H9 (cell line): ENCODE data around the gene TMEM204. TPM values are rescaled to one million over a fixed set of nuclear protein-coding genes. Genes with fewer than 3 reads are reported as not detected.

Experiments
- DNase-seq: peaks from one replicate; pipeline ENCODE4 v3.0.0-alpha.2; 2017
- H2AFZ ChIP-seq: one replicate; pipeline ENCODE4 v1.6.1; 2013; ENCODE audit warnings: mild to moderate bottlenecking, low read length, control low read depth, moderate library complexity
- H2AK5ac ChIP-seq: 2 replicates; pipeline ENCODE4 v1.6.1; 2013; ENCODE audit warnings: low read length, control low read depth, mixed read lengths; ENCODE audit not compliant: insufficient read length
- H2BK120ac ChIP-seq: one replicate; pipeline ENCODE4 v1.6.1; 2013; ENCODE audit warnings: low read depth, mild to moderate bottlenecking, low read length, control low read depth, inconsistent platforms; ENCODE audit not compliant: poor library complexity, severe bottlenecking
- H2BK12ac ChIP-seq: 2 replicates; pipeline ENCODE4 v1.6.1; 2013; ENCODE audit warnings: low read length, control low read depth, mixed read lengths, low read depth; ENCODE audit not compliant: insufficient read length
- H2BK15ac ChIP-seq: 2 replicates; pipeline ENCODE4 v1.6.1; 2013; ENCODE audit warnings: low read depth, low read length, control low read depth
- H2BK20ac ChIP-seq: one replicate; pipeline ENCODE4 v1.6.1; 2013; ENCODE audit warnings: low read depth, mild to moderate bottlenecking, low read length, control low read depth, inconsistent platforms; ENCODE audit not compliant: poor library complexity, severe bottlenecking
- H2BK5ac ChIP-seq: 2 replicates; pipeline ENCODE4 v1.6.1; 2013; ENCODE audit warnings: low read length, control low read depth, mixed read lengths; ENCODE audit not compliant: insufficient read length
- H3K14ac ChIP-seq: 2 replicates; pipeline ENCODE4 v1.6.1; 2013; ENCODE audit warnings: low read length, control low read depth; ENCODE audit not compliant: insufficient read depth
- H3K18ac ChIP-seq: 2 replicates; pipeline ENCODE4 v1.6.1; 2013; ENCODE audit warnings: low read depth, mild to moderate bottlenecking, mixed read lengths, low read length, control low read depth; ENCODE audit not compliant: insufficient read length
- H3K23ac ChIP-seq: 2 replicates; pipeline ENCODE4 v1.6.1; 2013; ENCODE audit warnings: low read length, control low read depth, mixed read lengths, low read depth; ENCODE audit not compliant: insufficient read length
- H3K23me2 ChIP-seq: 2 replicates; pipeline ENCODE4 v1.6.1; 2013; ENCODE audit warnings: low read depth, mild to moderate bottlenecking, mixed read lengths, low read length, control low read depth; ENCODE audit not compliant: insufficient read length, poor library complexity, severe bottlenecking
- H3K27ac ChIP-seq: 2 replicates; pipeline ENCODE4 v1.5.1; 2013; ENCODE audit warnings: low read length, control low read depth, mixed read lengths, low read depth; ENCODE audit not compliant: insufficient read length
- H3K27me3 ChIP-seq: 2 replicates; pipeline ENCODE4 v1.6.1; 2013; ENCODE audit warnings: low read length, control low read depth, inconsistent platforms; ENCODE audit not compliant: insufficient read depth
- H3K4ac ChIP-seq: 2 replicates; pipeline ENCODE4 v1.6.1; 2013; ENCODE audit warnings: low read depth, mild to moderate bottlenecking, control low read depth, inconsistent platforms, low read length, moderate library complexity
- H3K4me1 ChIP-seq: 2 replicates; pipeline ENCODE4 v1.6.1; 2013; ENCODE audit warnings: low read length, control low read depth, inconsistent platforms; ENCODE audit not compliant: insufficient read depth
- H3K4me2 ChIP-seq: 2 replicates; pipeline ENCODE4 v1.6.1; 2013; ENCODE audit warnings: low read length, control low read depth, mixed read lengths; ENCODE audit not compliant: insufficient read length, insufficient read depth
- H3K56ac ChIP-seq: 2 replicates; pipeline ENCODE4 v1.6.1; 2013; ENCODE audit warnings: low read depth, mild to moderate bottlenecking, mixed read lengths, low read length, control low read depth; ENCODE audit not compliant: insufficient read length
- H3K79me1 ChIP-seq: 2 replicates; pipeline ENCODE4 v1.6.1; 2013; ENCODE audit warnings: low read depth, mild to moderate bottlenecking, moderate library complexity, low read length, control low read depth, inconsistent platforms; ENCODE audit not compliant: insufficient read depth, poor library complexity, severe bottlenecking
- H3K79me2 ChIP-seq: 2 replicates; pipeline ENCODE4 v1.6.1; 2013; ENCODE audit warnings: low read length, control low read depth, inconsistent platforms; ENCODE audit not compliant: insufficient read depth
- H3K9ac ChIP-seq: 2 replicates; pipeline ENCODE4 v1.6.1; 2013; ENCODE audit warnings: low read length, control low read depth, mixed read lengths; ENCODE audit not compliant: insufficient read length; ENCODE audit errors: extremely low read depth
- H3K9me3 ChIP-seq: one replicate; pipeline ENCODE4 v1.6.1; 2013; ENCODE audit warnings: low read depth, low read length, inconsistent platforms; ENCODE audit not compliant: control insufficient read depth
- H3T11ph ChIP-seq: one replicate; pipeline ENCODE4 v1.6.1; 2013; ENCODE audit warnings: mild to moderate bottlenecking, low read length, control low read depth, inconsistent platforms
- H4K20me1 ChIP-seq: one replicate; pipeline ENCODE4 v1.6.1; 2013; ENCODE audit not compliant: control insufficient read depth, insufficient read length, insufficient read depth
- H4K5ac ChIP-seq: 2 replicates; pipeline ENCODE4 v1.6.1; 2013; ENCODE audit warnings: low read depth, mild to moderate bottlenecking, mixed read lengths, low read length, control low read depth; ENCODE audit not compliant: insufficient read length
- H4K8ac ChIP-seq: replicated peaks from 2 replicates; pipeline ENCODE4 v1.6.1; 2013; ENCODE audit warnings: low read length, control low read depth, mixed read lengths, low read depth; ENCODE audit not compliant: insufficient read length
- H4K91ac ChIP-seq: 2 replicates; pipeline ENCODE4 v1.6.1; 2013; ENCODE audit warnings: low read depth, mild to moderate bottlenecking, moderate library complexity, mixed read lengths, low read length, control low read depth; ENCODE audit not compliant: insufficient read length
- H3K27ac Mint-ChIP-seq, 3 experiments: 2 replicates in 2 of 3; 3 replicates in 1 of 3; pipeline ENCODE4 v1.8.0; 2020 to 2021; ENCODE audit warnings: mixed read lengths in 3 of 3, mild to moderate bottlenecking in 1 of 3, moderate library complexity in 1 of 3
- H3K27me3 Mint-ChIP-seq: 2 replicates; pipeline ENCODE4 v1.8.0; 2021; ENCODE audit warnings: low read depth, mild to moderate bottlenecking, moderate library complexity, mixed read lengths
- H3K36me3 Mint-ChIP-seq, 3 experiments: 2 replicates in 2 of 3; 3 replicates in 1 of 3; pipeline ENCODE4 v1.8.0; 2020 to 2021; ENCODE audit warnings: low read depth in 3 of 3, mixed read lengths in 3 of 3; ENCODE audit not compliant: insufficient read depth in 1 of 3
- H3K4me1 Mint-ChIP-seq, 2 experiments: 2 replicates each; pipeline ENCODE4 v1.8.0; 2020; ENCODE audit warnings: mixed read lengths in 2 of 2
- H3K4me3 Mint-ChIP-seq, 2 experiments: 2 replicates in 1 of 2; 3 replicates in 1 of 2; pipeline ENCODE4 v1.8.0; 2020 to 2021; ENCODE audit warnings: mild to moderate bottlenecking in 2 of 2, mixed read lengths in 2 of 2, moderate library complexity in 1 of 2
- H3K9me3 Mint-ChIP-seq, 2 experiments: 2 replicates in 1 of 2; 3 replicates in 1 of 2; pipeline ENCODE4 v1.8.0; 2020; ENCODE audit warnings: mild to moderate bottlenecking in 2 of 2, mixed read lengths in 2 of 2, moderate library complexity in 1 of 2
- WGBS: extraction: QIAGEN DNeasy Blood & Tissue Kit; methylation state at CpG from one replicate; pipeline ENCODE4 v1.1.7; 2013; ENCODE audit warnings: missing lambda C conversion rate, low lambda C conversion rate, mixed read lengths; ENCODE audit not compliant: insufficient read length; ENCODE audit errors: extremely low coverage; 5-methylcytosine and 5-hydroxymethylcytosine counted together
- total RNA-seq: library from RNA; stranded (reverse); gene quantifications from 2 replicates; pipeline ENCODE4 v1.2.1, GENCODE V29; 2021
- TF ChIP-seq, protein P1 (sequence below): fragments of 200-600 bp; sonication (generic); conservative IDR thresholded peaks from 3 replicates; pipeline ENCODE4 v1.8.0; 2021; ENCODE audit warnings: antibody characterized with exemption, mild to moderate bottlenecking

The TMEM204 gene
- total RNA-seq, 1 experiment from 2014 or later = not detected

DNA sequence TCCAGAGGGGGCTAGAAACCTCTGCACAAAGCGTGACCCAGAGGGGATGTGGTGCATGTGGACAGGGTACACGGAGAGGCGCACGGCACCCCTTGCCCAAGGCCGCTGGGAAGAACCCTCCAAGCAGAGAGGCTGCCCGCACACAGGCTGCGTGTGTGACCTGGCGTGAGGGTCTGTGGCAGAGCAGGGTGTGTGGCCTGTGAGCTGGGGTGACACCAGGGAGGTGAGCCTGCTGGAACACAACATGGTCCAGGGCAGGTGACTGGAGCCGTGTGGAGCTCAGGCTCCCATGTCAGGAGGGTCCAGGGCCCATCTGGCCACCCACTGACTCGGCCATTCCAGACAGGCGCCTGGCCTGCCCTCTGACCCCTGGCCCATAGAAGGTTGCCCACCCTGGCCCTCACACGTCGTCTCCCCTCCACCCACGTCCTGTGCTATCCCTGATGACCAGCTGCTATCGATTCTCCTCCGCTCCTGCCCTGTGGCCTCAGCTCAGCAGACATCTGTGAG, 14.8 kb upstream of the TMEM204 start:
- Histone ChIP-seq H3K27me3 (no peaks in the 10 kb centered on the region), H4K20me1 (no peaks in the 10 kb centered on the region), H4K8ac (no peak overlapping the region), H3K23ac (no peak overlapping the region), H2BK20ac (no peak overlapping the region), H3K4me2 (no peak overlapping the region), H3K23me2 (no peaks in the 10 kb centered on the region), H2AK5ac (no peak overlapping the region), H3K79me2 (no peaks in the 10 kb centered on the region), H2BK5ac (no peak overlapping the region), H3K56ac (no peak overlapping the region), H3K14ac (no peak overlapping the region), H3K4me1 (no peaks in the 10 kb centered on the region), H3K18ac (no peak overlapping the region), H2BK120ac (no peak overlapping the region), H3K79me1 (no peaks in the 10 kb centered on the region), H2BK15ac (no peak overlapping the region), H2AFZ (no peak overlapping the region), H3K9ac (no peak overlapping the region), H3T11ph (no peak overlapping the region), H3K27ac (no peak overlapping the region), H2BK12ac (no peak overlapping the region), H4K5ac (no peak overlapping the region), H3K9me3 (no peaks in the 10 kb centered on the region), H4K91ac (no peak overlapping the region), H3K4ac (no peak overlapping the region)
- H3K27ac Mint-ChIP-seq = peak overlapping the region in 1 of 3 experiments; percentile 96; a peak in 2 of 7 replicates
- H3K4me1 Mint-ChIP-seq = no peaks in the 10 kb centered on the region
- TF ChIP-seq, protein P1, sequence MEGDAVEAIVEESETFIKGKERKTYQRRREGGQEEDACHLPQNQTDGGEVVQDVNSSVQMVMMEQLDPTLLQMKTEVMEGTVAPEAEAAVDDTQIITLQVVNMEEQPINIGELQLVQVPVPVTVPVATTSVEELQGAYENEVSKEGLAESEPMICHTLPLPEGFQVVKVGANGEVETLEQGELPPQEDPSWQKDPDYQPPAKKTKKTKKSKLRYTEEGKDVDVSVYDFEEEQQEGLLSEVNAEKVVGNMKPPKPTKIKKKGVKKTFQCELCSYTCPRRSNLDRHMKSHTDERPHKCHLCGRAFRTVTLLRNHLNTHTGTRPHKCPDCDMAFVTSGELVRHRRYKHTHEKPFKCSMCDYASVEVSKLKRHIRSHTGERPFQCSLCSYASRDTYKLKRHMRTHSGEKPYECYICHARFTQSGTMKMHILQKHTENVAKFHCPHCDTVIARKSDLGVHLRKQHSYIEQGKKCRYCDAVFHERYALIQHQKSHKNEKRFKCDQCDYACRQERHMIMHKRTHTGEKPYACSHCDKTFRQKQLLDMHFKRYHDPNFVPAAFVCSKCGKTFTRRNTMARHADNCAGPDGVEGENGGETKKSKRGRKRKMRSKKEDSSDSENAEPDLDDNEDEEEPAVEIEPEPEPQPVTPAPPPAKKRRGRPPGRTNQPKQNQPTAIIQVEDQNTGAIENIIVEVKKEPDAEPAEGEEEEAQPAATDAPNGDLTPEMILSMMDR = no peak
- H3K4me3 Mint-ChIP-seq = no peak overlapping the region
- DNase-seq = no peak
- H3K27me3 Mint-ChIP-seq = no peaks in the 10 kb centered on the region
- no CpG with 5 or more reads among the region's 16 CpGs for WGBS
- H3K36me3 Mint-ChIP-seq = peaks cover 5 to 13% (median 9%) of the 10 kb centered on the region in 3 experiments; a peak in 6 of 7 replicates
- peaks cover 6 to 12% of the 10 kb centered on the region in 2 experiments; a peak in 3 of 5 replicates for H3K9me3 Mint-ChIP-seq
